HEK293 (cell line): ENCODE measurements around the gene GJB2.

Experiments used
- CTCF ChIA-PET: fragments of 350-600 bp; formaldehyde crosslinking; extraction: SDS; loops from one replicate; lab custom pipeline; 2021; ENCODE audit warnings: antibody characterized with exemption; lab: Yijun Ruan, JAX
- POLR2A ChIA-PET: fragments of 300-600 bp; formaldehyde crosslinking; extraction: SDS; loops from one replicate; lab custom pipeline; 2020; ENCODE audit warnings: antibody characterized with exemption, inconsistent platforms; lab: Yijun Ruan, JAX
- H3K27ac ChIP-seq: fragments of 200-500 bp; sonication (Bioruptor generic); 2 replicates; pipeline ENCODE4 v1.5.1; 2014; ENCODE audit warnings: low read depth, low read length, control low read depth, inconsistent platforms; ENCODE audit errors: extremely low read depth
- H3K36me3 ChIP-seq, 2 experiments: fragments of 200-500 bp in 1 of 2; sonication (Bioruptor generic) in 1 of 2; 1 replicate in 1 of 2; 2 replicates in 1 of 2; pipeline ENCODE4 v1.5.1; 2014 to 2017; ENCODE audit warnings: inconsistent platforms in 2 of 2, low read length in 2 of 2; ENCODE audit not compliant: control insufficient read depth in 2 of 2, insufficient read depth in 1 of 2
- H3K4me1 ChIP-seq: fragments of 200-500 bp; sonication (Bioruptor generic); 2 replicates; pipeline ENCODE4 v1.5.1; 2014; ENCODE audit warnings: mild to moderate bottlenecking, low read length, inconsistent platforms; ENCODE audit not compliant: control insufficient read depth, insufficient read depth
- H3K4me3 ChIP-seq: 2 replicates; pipeline ENCODE4 v1.5.1; 2011; ENCODE audit warnings: low read depth, mild to moderate bottlenecking, control low read depth, low read length, moderate library complexity
- H3K9me3 ChIP-seq: fragments of 200-500 bp; sonication (Bioruptor generic); 2 replicates; pipeline ENCODE4 v1.5.1; 2014; ENCODE audit warnings: low read depth, low read length, inconsistent platforms; ENCODE audit not compliant: control insufficient read depth, insufficient read depth
- BCL11A ChIP-seq: fragments of 450-650 bp; formaldehyde crosslinking; IDR thresholded peaks from 2 replicates; pipeline ENCODE4 v1.5.1; 2016; ENCODE audit warnings: low read depth, missing biosample characterization, missing genetic modification characterization
- GLIS1 ChIP-seq: fragments of 450-650 bp; formaldehyde crosslinking; IDR thresholded peaks from 2 replicates; pipeline ENCODE4 v1.5.1; 2016; ENCODE audit warnings: missing biosample characterization, missing genetic modification characterization
- MEIS1 ChIP-seq: sonication (generic); formaldehyde crosslinking; IDR thresholded peaks from 2 replicates; pipeline ENCODE4 v1.8.1; 2022; ENCODE audit warnings: missing genetic modification reagents, mild to moderate bottlenecking, borderline replicate concordance
- YY2 ChIP-seq: fragments of 450-650 bp; formaldehyde crosslinking; IDR thresholded peaks from 2 replicates; pipeline ENCODE4 v1.5.1; 2016; ENCODE audit warnings: missing biosample characterization, missing genetic modification characterization
- ZBTB17 ChIP-seq: fragments of 450-650 bp; formaldehyde crosslinking; IDR thresholded peaks from 2 replicates; pipeline ENCODE4 v1.5.1; 2016; ENCODE audit warnings: missing biosample characterization, missing genetic modification characterization
- ZFHX2 ChIP-seq: fragments of 450-650 bp; formaldehyde crosslinking; conservative IDR thresholded peaks from 2 replicates; pipeline ENCODE4 v1.5.1; 2016; ENCODE audit warnings: missing biosample characterization, missing genetic modification characterization
- ZNF211 ChIP-seq: fragments of 450-650 bp; formaldehyde crosslinking; IDR thresholded peaks from 2 replicates; pipeline ENCODE4 v1.5.1; 2016; ENCODE audit warnings: low read depth, missing biosample characterization, missing genetic modification characterization
- ZNF248 ChIP-seq: fragments of 450-650 bp; formaldehyde crosslinking; IDR thresholded peaks from 2 replicates; pipeline ENCODE4 v1.5.1; 2017; ENCODE audit warnings: missing biosample characterization, missing genetic modification characterization
- ZNF266 ChIP-seq: fragments of 450-650 bp; formaldehyde crosslinking; IDR thresholded peaks from 2 replicates; pipeline ENCODE4 v1.5.1; 2016; ENCODE audit warnings: missing biosample characterization, missing genetic modification characterization, low read depth
- ZNF311 ChIP-seq: fragments of 450-650 bp; formaldehyde crosslinking; IDR thresholded peaks from 2 replicates; pipeline ENCODE4 v1.5.1; 2017; ENCODE audit warnings: missing biosample characterization, missing genetic modification characterization, borderline replicate concordance
- ZNF335 ChIP-seq: fragments of 450-650 bp; formaldehyde crosslinking; conservative IDR thresholded peaks from 2 replicates; pipeline ENCODE4 v1.5.1; 2016; ENCODE audit warnings: missing biosample characterization, missing genetic modification characterization
- ZNF404 ChIP-seq: fragments of 450-650 bp; formaldehyde crosslinking; IDR thresholded peaks from 2 replicates; pipeline ENCODE4 v1.5.1; 2017; ENCODE audit warnings: missing biosample characterization, missing genetic modification characterization
- ZNF529 ChIP-seq: fragments of 450-650 bp; formaldehyde crosslinking; IDR thresholded peaks from 2 replicates; pipeline ENCODE4 v1.5.1; 2017; ENCODE audit warnings: missing genetic modification characterization, missing biosample characterization; ENCODE audit not compliant: insufficient replicate concordance
- ZNF561 ChIP-seq: fragments of 450-650 bp; IDR thresholded peaks from 2 replicates; pipeline ENCODE4 v1.5.1; 2018; ENCODE audit warnings: missing biosample characterization, missing genetic modification characterization, borderline replicate concordance
- ZNF677 ChIP-seq: fragments of 450-650 bp; IDR thresholded peaks from 2 replicates; pipeline ENCODE4 v1.5.0; 2018; ENCODE audit warnings: missing biosample characterization, mild to moderate bottlenecking, missing genetic modification characterization, moderate library complexity
- ZNF776 ChIP-seq: fragments of 450-650 bp; formaldehyde crosslinking; IDR thresholded peaks from 2 replicates; pipeline ENCODE4 v1.5.0; 2017; ENCODE audit warnings: missing biosample characterization, missing genetic modification characterization, borderline replicate concordance
- ZNF785 ChIP-seq: fragments of 450-650 bp; formaldehyde crosslinking; IDR thresholded peaks from 2 replicates; pipeline ENCODE4 v1.5.1; 2016; ENCODE audit warnings: missing biosample characterization, missing genetic modification characterization
- TF ChIP-seq, protein P1 (sequence below): fragments of 450-650 bp; formaldehyde crosslinking; IDR thresholded peaks from 2 replicates; pipeline ENCODE4 v1.5.0; 2017; ENCODE audit warnings: missing biosample characterization, missing genetic modification characterization, borderline replicate concordance
- TF ChIP-seq, protein P2 (sequence below): fragments of 450-650 bp; formaldehyde crosslinking; IDR thresholded peaks from 2 replicates; pipeline ENCODE4 v1.5.1; 2016; ENCODE audit warnings: missing biosample characterization, missing genetic modification characterization
- TF ChIP-seq, protein P3 (sequence below): fragments of 450-650 bp; formaldehyde crosslinking; IDR thresholded peaks from 2 replicates; pipeline ENCODE4 v1.5.1; 2016; ENCODE audit warnings: missing biosample characterization, missing genetic modification characterization, borderline replicate concordance

GJB2 gene

DNA sequence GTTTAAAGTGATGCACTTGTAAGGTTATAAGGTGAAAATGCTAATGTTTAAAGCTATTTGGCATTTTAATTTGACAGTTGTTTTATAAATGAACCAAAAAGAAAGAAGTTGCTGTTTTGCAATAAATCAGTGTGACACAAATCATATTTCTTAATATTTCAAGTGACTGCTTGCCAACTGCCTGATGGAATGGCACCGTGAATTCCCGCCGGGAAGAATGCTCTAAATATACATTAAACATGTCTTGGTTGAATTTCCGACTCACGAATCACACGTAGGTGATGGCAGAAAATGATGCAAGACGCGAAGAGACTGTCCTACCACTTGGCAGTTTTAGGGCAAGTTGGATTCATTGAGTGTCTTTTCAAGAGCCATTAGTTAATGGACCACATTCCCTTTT is 3.1 kb upstream of the GJB2 start:
- no peak for TF ChIP-seq ZNF529 (tag by site-specific recombination)
- TF ChIP-seq ZFHX2 = no peak
- TF ChIP-seq MEIS1 (CRISPR knock-in tag) = no peak
- TF ChIP-seq BCL11A (tag by site-specific recombination) = no peak
- TF ChIP-seq, protein P1, sequence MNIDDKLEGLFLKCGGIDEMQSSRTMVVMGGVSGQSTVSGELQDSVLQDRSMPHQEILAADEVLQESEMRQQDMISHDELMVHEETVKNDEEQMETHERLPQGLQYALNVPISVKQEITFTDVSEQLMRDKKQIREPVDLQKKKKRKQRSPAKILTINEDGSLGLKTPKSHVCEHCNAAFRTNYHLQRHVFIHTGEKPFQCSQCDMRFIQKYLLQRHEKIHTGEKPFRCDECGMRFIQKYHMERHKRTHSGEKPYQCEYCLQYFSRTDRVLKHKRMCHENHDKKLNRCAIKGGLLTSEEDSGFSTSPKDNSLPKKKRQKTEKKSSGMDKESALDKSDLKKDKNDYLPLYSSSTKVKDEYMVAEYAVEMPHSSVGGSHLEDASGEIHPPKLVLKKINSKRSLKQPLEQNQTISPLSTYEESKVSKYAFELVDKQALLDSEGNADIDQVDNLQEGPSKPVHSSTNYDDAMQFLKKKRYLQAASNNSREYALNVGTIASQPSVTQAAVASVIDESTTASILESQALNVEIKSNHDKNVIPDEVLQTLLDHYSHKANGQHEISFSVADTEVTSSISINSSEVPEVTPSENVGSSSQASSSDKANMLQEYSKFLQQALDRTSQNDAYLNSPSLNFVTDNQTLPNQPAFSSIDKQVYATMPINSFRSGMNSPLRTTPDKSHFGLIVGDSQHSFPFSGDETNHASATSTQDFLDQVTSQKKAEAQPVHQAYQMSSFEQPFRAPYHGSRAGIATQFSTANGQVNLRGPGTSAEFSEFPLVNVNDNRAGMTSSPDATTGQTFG (tag by site-specific recombination) = no peak
- TF ChIP-seq ZNF266 (tag by site-specific recombination) = no peak
- TF ChIP-seq ZNF311 (tag by site-specific recombination) = no peak
- no peak for TF ChIP-seq ZNF776 (tag by site-specific recombination)
- TF ChIP-seq ZNF677 (tag by site-specific recombination) = no peak
- TF ChIP-seq ZNF335 (tag by site-specific recombination) = no peak
- no peak for TF ChIP-seq ZNF248 (tag by site-specific recombination)
- no peak for TF ChIP-seq ZNF561 (tag by site-specific recombination)
- TF ChIP-seq, protein P2, sequence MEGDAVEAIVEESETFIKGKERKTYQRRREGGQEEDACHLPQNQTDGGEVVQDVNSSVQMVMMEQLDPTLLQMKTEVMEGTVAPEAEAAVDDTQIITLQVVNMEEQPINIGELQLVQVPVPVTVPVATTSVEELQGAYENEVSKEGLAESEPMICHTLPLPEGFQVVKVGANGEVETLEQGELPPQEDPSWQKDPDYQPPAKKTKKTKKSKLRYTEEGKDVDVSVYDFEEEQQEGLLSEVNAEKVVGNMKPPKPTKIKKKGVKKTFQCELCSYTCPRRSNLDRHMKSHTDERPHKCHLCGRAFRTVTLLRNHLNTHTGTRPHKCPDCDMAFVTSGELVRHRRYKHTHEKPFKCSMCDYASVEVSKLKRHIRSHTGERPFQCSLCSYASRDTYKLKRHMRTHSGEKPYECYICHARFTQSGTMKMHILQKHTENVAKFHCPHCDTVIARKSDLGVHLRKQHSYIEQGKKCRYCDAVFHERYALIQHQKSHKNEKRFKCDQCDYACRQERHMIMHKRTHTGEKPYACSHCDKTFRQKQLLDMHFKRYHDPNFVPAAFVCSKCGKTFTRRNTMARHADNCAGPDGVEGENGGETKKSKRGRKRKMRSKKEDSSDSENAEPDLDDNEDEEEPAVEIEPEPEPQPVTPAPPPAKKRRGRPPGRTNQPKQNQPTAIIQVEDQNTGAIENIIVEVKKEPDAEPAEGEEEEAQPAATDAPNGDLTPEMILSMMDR = no peak
- TF ChIP-seq ZNF211 = no peak
- TF ChIP-seq YY2 = no peak
- POLR2A ChIA-PET = no interaction called here
- Histone ChIP-seq H3K36me3 (no peaks in the 10 kb centered on the region), H3K4me3 (no peak overlapping the region), H3K27ac (no peak overlapping the region), H3K9me3 (no peaks in the 10 kb centered on the region), H3K4me1 (no peaks in the 10 kb centered on the region)
- CTCF ChIA-PET = interaction anchor here (2.5 to 2.9 kb wide), 2 partner anchors 10 to 298 kb away, joined by 7 to 20 read pairs; no protein-coding TSS in a partner anchor

DNA sequence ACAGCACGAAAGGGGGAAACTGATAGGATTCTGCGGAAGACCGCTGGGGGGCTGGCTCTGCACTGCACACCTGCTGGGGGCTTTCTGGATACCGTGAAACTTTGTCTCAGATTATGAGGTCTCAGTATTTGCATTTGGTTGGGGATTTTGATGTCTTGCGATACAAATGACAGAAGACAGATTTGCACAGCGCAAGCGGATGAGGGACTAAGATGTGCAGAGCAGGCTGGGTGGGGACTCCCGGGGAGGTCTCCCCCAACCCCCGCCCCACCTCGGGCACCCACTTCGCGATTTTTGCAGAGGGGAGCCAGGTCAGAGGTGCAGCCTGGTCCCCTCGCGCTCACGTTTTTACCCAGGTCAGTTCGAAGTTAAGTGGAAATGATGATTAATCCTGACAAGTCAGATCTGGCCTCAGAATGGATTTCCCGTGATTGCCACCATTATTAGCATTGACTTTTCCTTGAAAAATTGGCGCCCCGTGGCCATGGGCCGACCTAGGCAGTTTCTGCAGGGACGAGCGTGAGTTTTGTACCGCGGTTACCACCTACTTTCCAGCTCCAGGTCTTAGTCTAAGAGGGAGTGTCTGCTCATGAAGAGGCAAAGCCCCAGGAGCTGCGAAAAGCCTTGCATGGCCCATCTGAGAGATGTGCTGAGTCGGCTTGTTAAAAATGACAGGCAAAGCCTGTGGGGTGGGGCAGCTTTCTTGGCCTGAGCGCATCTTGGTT is 1.3 kb upstream of the GJB2 start:
- Histone ChIP-seq H3K36me3 (peaks cover 0 to 15% of the 10 kb centered on the region in 2 experiments; a peak in 1 of 3 replicates), H3K27ac (no peak overlapping the region), H3K9me3 (no peaks in the 10 kb centered on the region), H3K4me1 (no peaks in the 10 kb centered on the region), H3K4me3 (no peak overlapping the region)
- CTCF ChIA-PET = interaction anchor here (1.2 kb wide), 1 partner anchor 11 kb away, joined by 4 read pairs; no protein-coding TSS in a partner anchor
- POLR2A ChIA-PET = no interaction called here
- TF ChIP-seq ZBTB17 = no peak

DNA sequence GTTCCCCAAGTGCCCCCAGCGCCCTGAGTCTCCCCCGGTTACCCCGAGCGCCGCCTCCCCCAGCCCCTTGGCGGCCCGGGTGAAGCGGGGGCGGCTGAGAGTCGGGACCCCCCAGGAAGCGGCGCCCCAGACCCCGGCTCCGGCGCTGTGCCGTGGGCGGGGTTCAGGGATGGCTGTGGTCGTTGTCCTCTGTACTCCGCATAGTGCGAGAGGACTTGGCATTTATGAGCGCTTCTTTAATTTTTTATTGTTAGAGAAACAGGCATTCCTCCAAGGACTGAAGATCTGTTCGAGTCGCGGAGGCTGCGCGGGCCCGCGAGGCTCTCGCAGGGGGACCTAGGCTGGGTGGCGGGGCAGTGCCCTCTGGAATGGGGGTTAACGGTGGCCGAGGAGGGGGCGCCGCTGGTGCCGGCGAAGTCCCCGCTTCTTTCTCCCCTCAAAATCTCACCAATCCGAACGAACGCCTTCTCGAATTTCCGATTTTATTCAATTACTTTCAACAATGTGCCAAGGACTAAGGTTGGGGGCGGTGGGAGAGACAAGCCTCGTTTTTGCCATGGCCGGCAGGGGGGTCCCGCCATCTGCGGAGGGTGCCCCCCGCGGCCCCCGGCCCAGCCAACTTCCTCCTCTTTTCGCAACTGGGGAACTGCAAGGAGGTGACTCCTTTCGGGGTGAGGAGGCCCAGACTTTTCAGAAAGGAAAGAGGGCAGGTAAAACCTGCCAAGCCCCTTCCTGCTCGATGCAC is 596 bp upstream of the GJB2 start:
- ChIA-PET POLR2A (no interaction called here), CTCF (no interaction called here)
- Histone ChIP-seq H3K4me3 (peak overlapping the region; percentile 42), H3K4me1 (no peaks in the 10 kb centered on the region), H3K9me3 (no peaks in the 10 kb centered on the region), H3K27ac (no peak overlapping the region), H3K36me3 (peaks cover 0 to 22% of the 10 kb centered on the region in 2 experiments; a peak in 1 of 3 replicates)
- TF ChIP-seq ZNF404 (tag by site-specific recombination) = no peak
- TF ChIP-seq ZNF785 (tag by site-specific recombination) = no peak
- TF ChIP-seq, protein P3, sequence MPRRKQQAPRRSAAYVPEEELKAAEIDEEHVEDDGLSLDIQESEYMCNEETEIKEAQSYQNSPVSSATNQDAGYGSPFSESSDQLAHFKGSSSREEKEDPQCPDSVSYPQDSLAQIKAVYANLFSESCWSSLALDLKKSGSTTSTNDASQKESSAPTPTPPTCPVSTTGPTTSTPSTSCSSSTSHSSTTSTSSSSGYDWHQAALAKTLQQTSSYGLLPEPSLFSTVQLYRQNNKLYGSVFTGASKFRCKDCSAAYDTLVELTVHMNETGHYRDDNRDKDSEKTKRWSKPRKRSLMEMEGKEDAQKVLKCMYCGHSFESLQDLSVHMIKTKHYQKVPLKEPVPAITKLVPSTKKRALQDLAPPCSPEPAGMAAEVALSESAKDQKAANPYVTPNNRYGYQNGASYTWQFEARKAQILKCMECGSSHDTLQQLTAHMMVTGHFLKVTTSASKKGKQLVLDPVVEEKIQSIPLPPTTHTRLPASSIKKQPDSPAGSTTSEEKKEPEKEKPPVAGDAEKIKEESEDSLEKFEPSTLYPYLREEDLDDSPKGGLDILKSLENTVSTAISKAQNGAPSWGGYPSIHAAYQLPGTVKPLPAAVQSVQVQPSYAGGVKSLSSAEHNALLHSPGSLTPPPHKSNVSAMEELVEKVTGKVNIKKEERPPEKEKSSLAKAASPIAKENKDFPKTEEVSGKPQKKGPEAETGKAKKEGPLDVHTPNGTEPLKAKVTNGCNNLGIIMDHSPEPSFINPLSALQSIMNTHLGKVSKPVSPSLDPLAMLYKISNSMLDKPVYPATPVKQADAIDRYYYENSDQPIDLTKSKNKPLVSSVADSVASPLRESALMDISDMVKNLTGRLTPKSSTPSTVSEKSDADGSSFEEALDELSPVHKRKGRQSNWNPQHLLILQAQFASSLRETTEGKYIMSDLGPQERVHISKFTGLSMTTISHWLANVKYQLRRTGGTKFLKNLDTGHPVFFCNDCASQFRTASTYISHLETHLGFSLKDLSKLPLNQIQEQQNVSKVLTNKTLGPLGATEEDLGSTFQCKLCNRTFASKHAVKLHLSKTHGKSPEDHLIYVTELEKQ (tag by site-specific recombination) = no peak
- peak; percentile 67 for TF ChIP-seq GLIS1
